ENCODE data around the gene CMIP. TPM values are rescaled to one million over a fixed set of nuclear protein-coding genes. Genes with fewer than 3 reads are reported as not detected.

CMIP gene
- total RNA-seq, 1 experiment from 2014 or later, result 53.6 TPM

- POLR2A ChIA-PET, result interaction anchor here (0.7 to 1.7 kb wide), 2 partner anchors 56 to 172 kb away, joined by 3 read pairs; no protein-coding TSS in a partner anchor
- DNase-seq (ENCODE audit: unreplicated experiment), result no peak
- TF ChIP-seq CTCF (IDR thresholded peaks at IDR 0.05; ENCODE audit: unreplicated experiment), result no peak
- CTCF ChIA-PET, result interaction anchor here (0.5 to 0.9 kb wide), 3 partner anchors 89 to 251 kb away, joined by 3 to 4 read pairs (median 3); no protein-coding TSS in a partner anchor
- no peaks in the 10 kb centered on the region for H3K27me3 Mint-ChIP-seq (ENCODE audit: insufficient read depth, unreplicated experiment)
- BruUV-seq (replicated peaks), result no TSS peak
- peaks cover 26% of the 10 kb centered on the region for H3K36me3 Mint-ChIP-seq (ENCODE audit: insufficient read depth, unreplicated experiment)
- H3K4me1 Mint-ChIP-seq (ENCODE audit: insufficient read depth, unreplicated experiment), result peaks cover 14% of the 10 kb centered on the region
- H3K27ac Mint-ChIP-seq (ENCODE audit: low read depth, unreplicated experiment), result no peak overlapping the region
- H3K4me3 Mint-ChIP-seq (ENCODE audit: unreplicated experiment), result no peak overlapping the region
- H3K9me3 Mint-ChIP-seq (ENCODE audit: unreplicated experiment), result no peaks in the 10 kb centered on the region
- intact Hi-C loops (cut with micrococcal nuclease), result no loop called here
These were observed 12.1 kb downstream of the CMIP start for GRCh38 chr16:81456523-81457325.

- ChIA-PET CTCF (no interaction called here), POLR2A (interaction anchor here (0.7 to 0.9 kb wide), 3 partner anchors 11 to 171 kb away, joined by 3 read pairs; no protein-coding TSS in a partner anchor)
- DNase-seq (ENCODE audit: unreplicated experiment), result peak; percentile 51
- Mint-ChIP-seq H3K36me3 (ENCODE audit: insufficient read depth, unreplicated experiment) (peaks cover 26% of the 10 kb centered on the region), H3K4me1 (ENCODE audit: insufficient read depth, unreplicated experiment) (peaks cover 6% of the 10 kb centered on the region), H3K4me3 (ENCODE audit: unreplicated experiment) (no peak overlapping the region), H3K27ac (ENCODE audit: low read depth, unreplicated experiment) (no peak overlapping the region), H3K27me3 (ENCODE audit: insufficient read depth, unreplicated experiment) (no peaks in the 10 kb centered on the region), H3K9me3 (ENCODE audit: unreplicated experiment) (no peaks in the 10 kb centered on the region)
- intact Hi-C loops (cut with micrococcal nuclease), result no loop called here
- BruUV-seq (replicated peaks), result no TSS peak
- no peak for TF ChIP-seq CTCF (IDR thresholded peaks at IDR 0.05; ENCODE audit: unreplicated experiment)
These were observed 12.9 kb downstream of the CMIP start for GRCh38 chr16:81457326-81458133.

GRCh38 chr16:81458149-81458669 is 13.6 kb downstream of the CMIP start:
- H3K36me3 Mint-ChIP-seq (ENCODE audit: insufficient read depth, unreplicated experiment), result peaks cover 26% of the 10 kb centered on the region
- no peak overlapping the region for H3K27ac Mint-ChIP-seq (ENCODE audit: low read depth, unreplicated experiment)
- no peak for TF ChIP-seq CTCF (IDR thresholded peaks at IDR 0.05; ENCODE audit: unreplicated experiment)
- intact Hi-C loops (cut with micrococcal nuclease), result no loop called here
- no peaks in the 10 kb centered on the region for H3K9me3 Mint-ChIP-seq (ENCODE audit: unreplicated experiment)
- ChIA-PET CTCF (no interaction called here), POLR2A (interaction anchor here (0.7 to 0.9 kb wide), 2 partner anchors 12 to 164 kb away, joined by 3 read pairs; no protein-coding TSS in a partner anchor)
- H3K4me3 Mint-ChIP-seq (ENCODE audit: unreplicated experiment), result no peak overlapping the region
- peaks cover 6% of the 10 kb centered on the region for H3K4me1 Mint-ChIP-seq (ENCODE audit: insufficient read depth, unreplicated experiment)
- no TSS peak for BruUV-seq (replicated peaks)
- H3K27me3 Mint-ChIP-seq (ENCODE audit: insufficient read depth, unreplicated experiment), result no peaks in the 10 kb centered on the region
- DNase-seq (ENCODE audit: unreplicated experiment), result no peak
